Psoas muscle (tissue), 8 donors: Measurements from ENCODE around the gene MAP3K2. TPM values are rescaled to one million over a fixed set of nuclear protein-coding genes. Genes with fewer than 3 reads are reported as not detected.

Experiments used
- ATAC-seq, 4 donors: fragments of 200-7000 bp; cut with Tn5 transposase; one replicate each; pipeline ENCODE4 v1.9.1; 2020; ENCODE audit warnings: moderate library complexity in 3 of 4, mild to moderate bottlenecking in 2 of 4
- DNase-seq, 2 donors: peaks; one replicate each; pipeline ENCODE4 v3.0.0-alpha.2; 2020
- H3K27ac ChIP-seq: fragments of 200-600 bp; one replicate; pipeline ENCODE4 v1.8.0; 2022
- H3K27me3 ChIP-seq, 3 donors: fragments of 200-600 bp in 1 of 3; one replicate each; pipeline versions ENCODE4 v1.6.1 to v1.8.0; 2013 to 2022; ENCODE audit warnings: low read length in 2 of 3, mild to moderate bottlenecking in 2 of 3, moderate library complexity in 1 of 3; ENCODE audit not compliant: insufficient read depth in 3 of 3
- H3K36me3 ChIP-seq, 2 donors: fragments of 200-600 bp in 1 of 2; one replicate each; pipeline versions ENCODE4 v1.6.1 to v1.8.0; 2013 to 2022; ENCODE audit warnings: low read depth in 1 of 2, mild to moderate bottlenecking in 1 of 2, moderate library complexity in 1 of 2; ENCODE audit not compliant: insufficient read depth in 1 of 2
- H3K4me1 ChIP-seq: fragments of 200-600 bp; one replicate; pipeline ENCODE4 v1.8.0; 2022
- H3K4me3 ChIP-seq: fragments of 200-600 bp; one replicate; pipeline ENCODE4 v1.8.0; 2022; ENCODE audit warnings: mild to moderate bottlenecking
- H3K9me3 ChIP-seq: fragments of 200-600 bp; one replicate; pipeline ENCODE4 v1.8.0; 2022
- CTCF ChIP-seq: fragments of 200-600 bp; IDR thresholded peaks from one replicate; pipeline ENCODE4 v1.8.0; 2022; ENCODE audit warnings: antibody characterized with exemption
- WGBS, 3 donors: extraction: QIAGEN DNeasy Blood & Tissue Kit; methylation state at CpG; one replicate each; pipeline versions ENCODE4 v1.1.6 to v1.1.7; 2013; 5-methylcytosine and 5-hydroxymethylcytosine counted together
- intact Hi-C, 2 donors: fragments of 100-400 bp; cut with DNase I; formaldehyde crosslinking; loops; one replicate each; pipeline versions ENCODE4 v1.11.0 to v1.14.2; 2022
- polyA plus RNA-seq, 3 donors: library from polyadenylated mRNA; stranded (reverse); fragments of 200-250 nt; gene quantifications; one replicate each; pipeline ENCODE4 v1.2.3, GENCODE V29; 2013
- total RNA-seq, 4 donors: library from RNA; stranded (reverse); fragmentation: NEBNext Ultra II Directional in 2 of 4; extraction: Animal tissue kit (Norgen Biotek cat#: 25700) in 2 of 4; gene quantifications; one replicate each; pipeline versions ENCODE4 v1.2.1 to v1.2.4, GENCODE V29; 2021 to 2023
- donor health status: healthy with polysubstance abuse.
- donor health status: DM: no; HTN: no; CAD: no; lungs with moderate emphysema.
- donor health status: Bipolar disorder and iron deficiency.
- donor health status: healthy.
- donor health status: DM: yes; HTN: yes; CAD: no.
- donor health status: DM: no; HTN: no; CAD: no.
- donor health status: DM: no; HTN: no; CAD: no.
- donor health status: DM: yes; HTN: yes; CAD: no.

The MAP3K2 gene
- total and polyA plus RNA-seq, 7 donors = 4.2 to 37.1 (median 25.9) TPM

DNA sequence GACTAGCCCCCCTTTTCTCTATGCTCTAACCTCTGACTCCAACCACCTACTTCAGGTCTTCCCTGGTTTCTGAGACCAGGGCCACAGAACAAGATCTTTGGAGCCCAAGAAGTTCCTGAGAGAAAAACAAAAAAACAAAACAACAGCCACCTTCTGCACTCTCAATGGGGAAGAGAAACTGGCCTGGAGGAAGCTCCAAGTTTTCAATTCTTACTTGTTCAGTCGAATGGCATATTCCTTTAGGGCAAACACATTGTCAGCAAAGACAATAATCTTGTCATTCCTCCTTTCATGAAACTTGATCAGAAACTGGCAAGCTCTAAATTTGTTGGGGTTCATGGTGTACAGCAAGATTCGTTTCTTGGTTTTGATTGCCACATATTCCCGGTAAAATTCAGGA is 108.8 kb downstream of the MAP3K2 start:
- H3K36me3 ChIP-seq = peaks cover 23 to 97% of the 10 kb centered on the region in 2 donors
- no peaks in the 10 kb centered on the region for H3K9me3 ChIP-seq
- no peaks in the 10 kb centered on the region for H3K27me3 ChIP-seq
- H3K4me1 ChIP-seq = no peaks in the 10 kb centered on the region
- TF ChIP-seq CTCF = no peak
- DNase-seq (no peak), ATAC-seq (no peak)
- intact Hi-C loops = no loop called here
- no peak overlapping the region for H3K27ac ChIP-seq
- H3K4me3 ChIP-seq = no peak overlapping the region
- WGBS, 3 donors = 76 to 88% (median 85%) methylated on average over 3 of the region's 3 CpGs

DNA sequence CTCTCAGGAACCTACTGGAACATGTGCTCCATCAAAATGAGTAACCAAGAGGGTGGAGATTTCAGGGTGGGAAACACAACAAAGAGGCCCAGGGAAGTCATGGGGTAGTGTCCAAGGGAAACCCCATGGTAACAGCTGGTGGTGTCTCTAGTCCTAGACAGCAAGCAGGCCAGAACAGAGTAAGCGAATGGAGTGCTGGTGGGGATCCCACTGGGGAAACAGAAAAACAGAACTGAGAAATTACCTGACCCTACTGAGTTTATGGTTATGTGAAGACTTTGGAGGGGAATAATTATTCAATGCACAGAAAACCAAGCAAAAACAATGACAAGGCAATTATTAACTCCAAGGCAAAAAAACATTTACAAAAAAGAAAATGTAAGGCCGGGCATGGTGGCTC is 110.7 kb downstream of the MAP3K2 start:
- no peak overlapping the region for H3K4me3 ChIP-seq
- H3K27ac ChIP-seq = no peak overlapping the region
- H3K36me3 ChIP-seq = peaks cover 14 to 97% of the 10 kb centered on the region in 2 donors
- DNase-seq (no peak), ATAC-seq (no peak)
- no peaks in the 10 kb centered on the region for H3K4me1 ChIP-seq
- WGBS, 3 donors = 93% methylated on average over 2 of the region's 2 CpGs
- intact Hi-C loops = no loop called here
- TF ChIP-seq CTCF = no peak
- no peaks in the 10 kb centered on the region for H3K9me3 ChIP-seq
- H3K27me3 ChIP-seq = no peaks in the 10 kb centered on the region

DNA sequence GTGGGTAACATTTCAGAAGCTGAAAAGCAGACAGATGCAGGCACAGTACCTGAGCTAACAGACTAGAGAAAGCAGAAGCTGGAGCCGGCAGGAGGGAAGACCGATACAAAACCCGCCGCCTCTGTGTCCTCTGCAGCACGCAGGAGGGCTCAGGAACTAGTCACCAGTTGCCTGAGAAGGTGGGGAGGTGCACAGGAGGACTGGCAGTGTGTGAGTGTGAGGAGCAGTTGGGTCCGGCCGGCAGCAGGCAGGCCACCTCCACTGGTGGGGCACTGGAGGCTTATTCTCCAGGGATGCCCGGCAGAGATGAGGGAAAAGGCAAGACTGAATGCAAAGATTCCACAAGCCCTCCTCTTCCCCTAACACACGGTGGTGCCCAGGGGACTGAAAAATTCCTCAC is 112.0 kb downstream of the MAP3K2 start:
- no peak overlapping the region for H3K27ac ChIP-seq
- intact Hi-C loops = no loop called here
- H3K4me3 ChIP-seq = no peak overlapping the region
- 78 to 97% (median 85%) methylated on average over 9 of the region's 9 CpGs for WGBS, 3 donors
- ATAC-seq (no peak), DNase-seq (no peak)
- H3K36me3 ChIP-seq = peaks cover 18 to 98% of the 10 kb centered on the region in 2 donors
- TF ChIP-seq CTCF = no peak
- no peaks in the 10 kb centered on the region for H3K9me3 ChIP-seq
- H3K27me3 ChIP-seq = no peaks in the 10 kb centered on the region
- H3K4me1 ChIP-seq = no peaks in the 10 kb centered on the region

GRCh38 chr2:127275356-127275755 is 112.4 kb downstream of the MAP3K2 start:
- H3K9me3 ChIP-seq = no peaks in the 10 kb centered on the region

More at GRCh38 chr2:127275356-127275755, 112.4 kb downstream of the MAP3K2 start:
- no peak overlapping the region for H3K4me3 ChIP-seq
- no peaks in the 10 kb centered on the region for H3K27me3 ChIP-seq
- H3K4me1 ChIP-seq = no peaks in the 10 kb centered on the region
- no peak for TF ChIP-seq CTCF
- peaks cover 22 to 98% of the 10 kb centered on the region in 2 donors for H3K36me3 ChIP-seq
- ATAC-seq = no peak
- DNase-seq = no peak
- WGBS, 3 donors = 77 to 91% (median 88%) methylated on average over 3 of the region's 3 CpGs
- intact Hi-C loops = no loop called here
- no peak overlapping the region for H3K27ac ChIP-seq
